NCI-H1930 (cell line): Measurements from ENCODE around the gene ATP7A.
"Not testable (repeated sequence)": the region's sequence is repeated elsewhere in the genome, so short reads cannot be mapped to it uniquely, and the experiment has no call there.

Experiments
- DNase-seq, 2 experiments: peaks; one replicate each; lab custom pipeline; 2025; lab: John Stamatoyannopoulos, UW

The ATP7A gene

GRCh38 chrX:78037881-78038280 is 127.4 kb downstream of the ATP7A start:
- DNase-seq: no peak

- DNase-seq: no peak
These were observed 132.1 kb downstream of the ATP7A start for GRCh38 chrX:78042601-78043000.

DNA sequence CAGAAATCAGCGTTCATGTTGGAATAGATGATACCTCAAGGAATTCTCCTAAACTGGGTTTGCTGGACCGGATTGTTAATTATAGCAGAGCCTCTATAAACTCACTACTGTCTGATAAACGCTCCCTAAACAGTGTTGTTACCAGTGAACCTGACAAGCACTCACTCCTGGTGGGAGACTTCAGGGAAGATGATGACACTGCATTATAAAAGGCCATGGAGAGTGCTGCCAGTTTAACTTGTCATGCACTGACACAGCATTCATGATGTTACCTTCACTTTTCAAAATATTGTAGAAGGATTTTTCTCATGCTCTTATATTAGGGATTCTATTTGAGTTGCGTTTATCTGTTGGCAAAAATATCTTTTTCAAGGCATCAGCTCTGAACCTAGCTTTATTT is 135.9 kb downstream of the ATP7A start:
- DNase-seq: no peak

DNA sequence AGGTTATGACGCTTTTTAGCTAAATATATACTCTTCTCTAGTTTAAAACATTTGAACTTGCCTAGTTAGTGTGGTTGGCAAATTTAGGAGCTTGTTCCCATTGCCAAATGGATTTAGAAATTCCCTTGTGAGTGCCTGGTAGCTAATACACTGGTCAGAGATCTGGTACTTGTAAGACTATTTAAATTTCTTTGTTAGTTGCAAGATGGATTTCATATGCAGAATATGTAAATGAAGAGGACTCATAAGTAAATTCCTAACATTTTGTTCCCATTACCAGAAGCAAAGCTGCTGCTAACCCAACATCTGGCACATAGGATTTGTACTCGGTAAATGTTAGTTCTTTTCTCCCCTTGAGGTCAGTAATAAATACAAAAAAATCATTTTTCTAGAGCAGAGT is 137.6 kb downstream of the ATP7A start:
- DNase-seq: no peak

- no peak for DNase-seq
These were observed 153.2 kb downstream of the ATP7A start for GRCh38 chrX:78063687-78064086.

DNA sequence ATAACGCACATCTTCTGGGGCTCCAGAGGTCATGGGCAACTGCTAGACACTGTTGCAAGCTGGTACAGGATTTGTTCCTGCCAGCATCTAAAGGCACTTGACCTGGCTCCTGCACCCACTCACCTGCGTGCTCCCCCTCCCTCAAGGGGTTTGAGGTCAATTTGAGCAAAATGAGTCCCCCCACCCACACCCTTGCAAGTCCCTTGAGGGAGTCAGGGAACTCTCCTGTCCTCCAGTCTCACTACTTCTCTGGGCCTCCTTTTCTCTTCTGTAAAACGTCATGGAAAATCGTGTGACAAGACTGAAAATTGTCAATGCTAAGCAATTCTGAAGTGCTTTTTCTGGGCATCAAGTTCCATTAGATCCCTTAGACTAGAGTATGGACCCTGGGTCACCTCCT is 153.7 kb downstream of the ATP7A start:
- no peak for DNase-seq

DNA sequence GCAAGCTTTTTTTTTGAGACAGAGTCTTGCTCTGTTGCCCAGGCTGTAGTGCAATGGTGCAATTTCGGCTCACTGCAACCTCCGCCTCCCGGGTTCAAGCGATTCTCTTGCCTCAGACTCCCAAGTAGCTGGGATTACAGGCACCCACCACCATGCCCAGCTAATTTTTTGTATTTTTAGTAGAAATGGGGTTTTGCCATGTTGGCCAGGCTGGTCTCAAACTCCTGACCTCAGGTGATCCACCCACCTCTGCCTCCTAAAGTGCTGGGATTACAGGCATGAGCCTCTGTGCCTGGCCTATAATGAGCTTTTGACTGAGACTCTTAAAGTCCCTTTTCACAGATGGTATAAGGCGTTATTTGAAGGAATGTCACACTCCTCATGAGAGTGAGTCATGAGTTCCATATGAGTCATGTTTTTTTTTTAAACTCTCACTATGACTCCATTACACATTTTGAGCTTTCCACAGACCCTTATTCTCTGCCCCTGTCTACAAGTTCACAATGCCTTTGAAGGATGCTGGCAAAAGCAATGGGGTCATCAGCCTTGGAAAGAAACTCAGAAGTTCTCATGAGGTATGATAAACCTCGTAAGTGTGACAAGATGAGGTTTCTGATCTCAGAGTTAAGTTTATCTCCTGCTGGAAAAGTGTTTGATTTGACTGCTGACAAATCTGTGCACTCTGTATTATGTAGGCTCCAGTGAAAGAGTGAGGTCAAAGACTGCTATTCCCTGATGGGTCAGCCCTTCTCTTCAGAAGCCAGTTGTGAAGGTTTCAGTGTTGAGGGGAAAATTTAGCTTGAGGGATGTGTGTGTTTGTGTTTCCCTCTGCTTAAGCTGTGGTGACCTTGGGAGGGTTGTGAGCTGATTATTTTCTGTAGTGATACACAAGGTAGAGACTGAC is 154.5 kb downstream of the ATP7A start:
- DNase-seq: not testable (repeated sequence)

- DNase-seq: no peak
These were observed 155.6 kb downstream of the ATP7A start for GRCh38 chrX:78066110-78066509.

DNA sequence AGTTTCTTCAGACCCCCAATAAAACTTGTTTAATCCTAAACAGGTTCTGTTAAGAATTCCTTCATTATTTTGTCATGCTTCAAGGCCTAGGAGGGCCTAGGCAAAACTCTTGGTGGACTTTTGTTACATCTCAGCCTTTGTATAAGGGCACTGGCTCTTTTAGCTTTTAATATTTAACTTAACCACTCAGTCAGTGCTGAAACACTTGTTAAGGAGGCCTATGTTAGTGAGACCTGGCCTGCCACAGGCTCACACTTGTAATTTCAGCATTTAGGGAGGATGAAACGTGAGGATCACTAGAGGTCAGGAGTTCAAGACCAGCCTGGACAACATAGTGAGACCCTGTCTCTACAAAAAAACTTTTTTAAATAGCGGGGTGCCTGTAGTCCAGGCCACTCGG is 160.8 kb downstream of the ATP7A start:
- DNase-seq: no peak

- not testable (repeated sequence) for DNase-seq
These were observed 162.9 kb downstream of the ATP7A start for GRCh38 chrX:78073147-78074077.

GRCh38 chrX:78074088-78074487 is 163.6 kb downstream of the ATP7A start:
- DNase-seq: no peak

DNA sequence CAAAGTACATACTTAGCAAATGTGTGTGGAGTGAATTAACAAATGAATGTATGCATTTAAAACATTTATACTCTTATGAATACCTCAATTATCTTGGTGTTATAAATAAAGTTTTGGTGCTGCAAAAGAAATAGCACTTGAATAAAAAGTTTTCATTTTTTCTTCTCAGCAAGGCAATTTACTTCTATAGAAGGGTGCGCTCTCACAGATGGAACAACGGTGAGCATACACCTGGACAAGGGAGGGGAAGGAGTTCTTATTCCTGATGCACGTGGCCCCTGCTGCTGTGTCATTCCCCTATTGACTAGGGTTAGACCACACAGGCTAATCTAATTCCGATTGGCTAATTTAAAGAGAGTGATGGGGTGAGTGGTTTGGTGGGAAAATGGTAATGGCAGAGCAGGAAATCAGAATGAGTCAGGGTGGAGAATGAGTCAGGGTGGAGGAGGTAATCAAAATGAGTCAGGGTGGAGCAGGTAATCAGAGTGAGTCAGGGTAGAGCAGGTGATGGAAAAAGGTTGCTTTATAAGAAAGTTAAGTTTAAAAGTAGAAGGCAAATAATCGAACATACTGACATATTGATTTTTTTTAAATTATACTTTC is 165.4 kb downstream of the ATP7A start:
- DNase-seq: no peak

GRCh38 chrX:78081413-78081812 is 170.9 kb downstream of the ATP7A start:
- DNase-seq: not testable (repeated sequence)

- DNase-seq: no peak
These were observed 181.8 kb downstream of the ATP7A start for GRCh38 chrX:78092296-78092695.

DNA sequence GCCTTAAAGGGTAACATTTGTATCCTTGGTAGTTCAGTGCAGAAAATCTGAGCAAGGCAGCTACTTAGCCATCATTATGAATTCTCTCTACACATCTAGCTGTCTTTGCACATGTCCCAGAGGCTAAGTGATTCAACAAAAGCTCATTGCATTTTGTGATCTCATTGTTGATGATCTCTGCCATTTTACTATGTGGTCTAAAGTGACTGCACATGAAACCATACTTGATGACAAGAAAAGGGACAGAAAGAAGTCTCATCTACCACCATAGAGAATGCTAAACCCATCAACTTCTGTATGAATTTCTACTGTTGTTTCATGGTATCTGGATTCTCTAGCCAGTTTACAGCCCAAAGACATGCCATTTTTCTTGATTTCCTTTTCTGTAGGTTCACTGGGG is 187.6 kb downstream of the ATP7A start:
- no peak for DNase-seq
